Measurements from ENCODE around the gene TICAM2. TPM values are rescaled to one million over a fixed set of nuclear protein-coding genes. Genes with fewer than 3 reads are reported as not detected.

The TICAM2 gene
- 0.67 TPM in 1 of 2 replicates, not detected in the other for total RNA-seq (2021; fragmentation: NEBNext Ultra II Directional; extraction: Animal tissue kit (Norgen Biotek cat#: 25700))
- polyA plus RNA-seq (2011; rRNA removed) = 0.02 TPM in 1 of 2 replicates, not detected in the other
- polyA plus RNA-seq (2011; cell fraction: cytosol; rRNA removed) = 0.03 TPM
- polyA plus RNA-seq (2011; cell fraction: nucleus; rRNA removed) = not detected
- polyA plus RNA-seq (2012, experiment 1 of 2) = 0.48 TPM in 1 of 4 replicates, not detected in the others
- polyA plus RNA-seq (2012, experiment 2 of 2) = not detected
- polyA plus RNA-seq (2013, experiment 1 of 2) = not detected
- 0.18 TPM for polyA plus RNA-seq (2013, experiment 2 of 2)
- not detected in 2 replicates for polyA minus RNA-seq (2011; rRNA and poly(A)+ RNA removed)
- polyA minus RNA-seq (2011; cell fraction: cytosol; rRNA and poly(A)+ RNA removed) = not detected
- 0.50 TPM for polyA minus RNA-seq (2011; cell fraction: nucleus; rRNA and poly(A)+ RNA removed)
- long read RNA-seq, experiment 1, partial matches to known transcripts = 0 of 1 reads
- long read RNA-seq, experiment 1, other reads (novel, unspliced or antisense) = 1 of 1 reads
- long read RNA-seq, experiment 2, partial matches to known transcripts = 0 of 1 reads
- long read RNA-seq, experiment 2, other reads (novel, unspliced or antisense) = 1 of 1 reads

GRCh38 chr5:115601701-115602590, at the start of gene TICAM2:
TICAM2 (minus strand) TSS chr5:115602479; CDS start chr5:115581256, 21,223 bp downstream.
- Histone ChIP-seq H3K79me1 (ENCODE audit: low read depth, low read length) (no peaks in the 10 kb centered on the region), H4K5ac (ENCODE audit: insufficient read length, low read depth, low read length) (no peak within 1 kb of the TSS), H4K20me1 (replicated peaks in 1 of 2; ENCODE audit: control insufficient read depth in 1 of 2, insufficient read depth in 2 of 2, low read length in 2 of 2) (peaks cover 0 to 6% of the 10 kb centered on the region in 2 experiments), H2AFZ (ENCODE audit: low read length) (peak within 1 kb of the TSS; percentile 79), H2AK5ac (ENCODE audit: low read depth, low read length) (no peak within 1 kb of the TSS), H3K4ac (replicated peaks; ENCODE audit: insufficient read length, low read depth, low read length) (no peak within 1 kb of the TSS), H3K4me1 (replicated peaks in 1 of 4; ENCODE audit: control insufficient read depth in 3 of 4, insufficient read depth in 4 of 4, low read length in 3 of 4) (peaks cover 0 to 13% (median 7%) of the 10 kb centered on the region in 4 experiments; a peak in 5 of 7 replicates), H3K14ac (ENCODE audit: insufficient read length) (no peak within 1 kb of the TSS), H2BK120ac (replicated peaks; ENCODE audit: low read depth, low read length) (no peak within 1 kb of the TSS), H4K91ac (replicated peaks; ENCODE audit: insufficient read length, low read length) (no peak within 1 kb of the TSS), H3K23me2 (ENCODE audit: low read depth, low read length) (peaks cover 7% of the 10 kb centered on the region; the same call in 1 of the 2 replicates), H2BK5ac (ENCODE audit: low read depth, low read length) (no peak within 1 kb of the TSS), H3K79me2 (ENCODE audit: control insufficient read depth in 1 of 2, insufficient read depth in 2 of 2, low read length in 2 of 2) (no peaks in the 10 kb centered on the region), H3K23ac (ENCODE audit: insufficient read length) (no peak within 1 kb of the TSS), H3K18ac (ENCODE audit: extremely low read depth, low read length) (no peak within 1 kb of the TSS), H3K27ac (ENCODE audit: low read depth, low read length) (no peak within 1 kb of the TSS), H3K4me3 (ENCODE audit: extremely low read depth in 1 of 4, insufficient read depth in 2 of 4, low read depth in 3 of 4, low read length in 4 of 4) (peak within 1 kb of the TSS; percentile 44 to 67 (median 58)), H3K4me2 (ENCODE audit: insufficient read depth in 1 of 2, low read depth in 2 of 2, low read length in 2 of 2) (peak within 1 kb of the TSS; percentile 86), H3K9ac (replicated peaks in 1 of 4; ENCODE audit: extremely low read depth in 1 of 4, low read depth in 3 of 4, low read length in 3 of 4) (no peak within 1 kb of the TSS; a peak in 2 of 7 replicates), H2BK20ac (ENCODE audit: low read length) (no peak within 1 kb of the TSS), H2BK12ac (ENCODE audit: low read depth, low read length) (no peak within 1 kb of the TSS), H3K27me3 (replicated peaks in 1 of 4; ENCODE audit: control insufficient read depth in 3 of 4, extremely low read depth in 1 of 4, insufficient read depth in 3 of 4, low read length in 3 of 4) (no peaks in the 10 kb centered on the region), H2BK15ac (ENCODE audit: low read length) (no peak within 1 kb of the TSS), H3K56ac (replicated peaks; ENCODE audit: insufficient read length, low read depth, low read length) (no peak within 1 kb of the TSS), H3K36me3 (ENCODE audit: control insufficient read depth in 2 of 4, insufficient read depth in 4 of 4, low read length in 3 of 4) (no peaks in the 10 kb centered on the region; a peak in 1 of 8 replicates), H3K9me3 (ENCODE audit: insufficient read depth in 2 of 2, low read depth in 1 of 2, low read length in 1 of 2) (no peaks in the 10 kb centered on the region), H4K8ac (ENCODE audit: extremely low read depth, insufficient read depth, low read length) (peak within 1 kb of the TSS; percentile 41; the same call in 1 of the 2 replicates)
- ChIA-PET CTCF (ENCODE audit: partially characterized antibody) (interaction anchor here (0.6 kb wide), 1 partner anchor 430 kb away, joined by 3 read pairs; no protein-coding TSS in a partner anchor), POLR2A (ENCODE audit: partially characterized antibody) (interaction anchor here (1.2 kb wide), 1 partner anchor 14 kb away, joined by 3 read pairs; no protein-coding TSS in a partner anchor)
- FAIRE-seq (no peak), DNase-seq (ENCODE audit: low read depth in 1 of 2, low spot score in 2 of 2) (peak in 1 of 2 experiments; percentile 80)
- WGBS, 2 experiments (ENCODE audit: extremely low coverage in 1 of 2, insufficient coverage in 1 of 2, insufficient read length in 1 of 2, insufficient replicate concordance in 2 of 2, low coverage in 1 of 2, low lambda C conversion rate in 2 of 2, missing lambda C conversion rate in 1 of 2) = 4% methylated on average over 52 of the region's 71 CpGs; no CpG with 5 or more reads in 1 of the 2 experiments
- TF ChIP-seq MAX (IDR thresholded peaks at IDR 0.05) (peak; percentile 14; the same call in 1 of the 2 replicates), ASH2L (IDR thresholded peaks at IDR 0.05; ENCODE audit: low read length) (peak; percentile 21), YY1 (IDR thresholded peaks at IDR 0.05; ENCODE audit: low read depth, low read length) (no peak), RAD21 (IDR thresholded peaks at IDR 0.05 in 1 of 2, conservative IDR thresholded peaks at IDR 0.05 in 1 of 2; ENCODE audit: low read depth in 2 of 2, low read length in 2 of 2) (peak in 1 of 2 experiments; percentile 14; a peak in 1 of 4 replicates), EGR1 (IDR thresholded peaks at IDR 0.05; ENCODE audit: borderline replicate concordance, low read depth, low read length) (no peak)

Measured in H1 (cell line).